NCI-H1417 treated with DMSO at 0.1 percent for 48 hours (cell line): Measurements from ENCODE around the gene SLC26A6.

ENCODE experiments used
- DNase-seq: peaks from one replicate; lab custom pipeline; 2025; lab: John Stamatoyannopoulos, UW

SLC26A6 gene

DNA sequence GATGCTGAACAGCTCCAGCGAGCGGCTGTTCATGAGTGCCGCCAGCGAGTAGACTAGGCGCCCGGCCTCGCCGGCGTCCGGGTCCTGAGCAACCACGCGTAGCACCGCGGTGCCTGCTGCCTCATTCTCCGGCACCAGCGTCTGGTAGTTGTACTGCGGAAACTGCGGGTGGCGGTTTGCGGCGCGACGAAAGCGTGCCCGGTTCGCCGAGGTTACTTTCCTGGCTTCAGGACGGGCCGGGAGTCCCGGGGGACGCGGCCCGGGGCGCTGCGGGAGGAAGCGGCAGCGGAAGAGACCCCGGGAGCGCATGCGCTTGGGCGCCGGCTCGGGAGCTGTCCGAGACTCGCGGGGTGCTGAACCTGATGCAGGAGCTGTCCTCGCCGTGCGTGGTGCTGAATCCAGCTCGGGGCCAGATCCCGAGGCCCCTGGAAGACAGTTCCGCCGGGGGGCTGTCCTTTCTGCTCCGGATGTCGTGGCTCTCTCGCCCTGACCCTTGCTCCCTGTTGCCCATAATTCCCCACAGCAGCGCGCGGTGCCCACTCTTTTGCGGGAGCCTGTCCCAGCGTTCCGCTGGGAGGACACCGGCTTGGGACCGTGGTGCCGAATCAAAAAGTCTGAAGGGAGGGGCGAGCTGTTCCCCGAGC is 26.4 kb upstream of the SLC26A6 start:
- DNase-seq, result no peak

DNA sequence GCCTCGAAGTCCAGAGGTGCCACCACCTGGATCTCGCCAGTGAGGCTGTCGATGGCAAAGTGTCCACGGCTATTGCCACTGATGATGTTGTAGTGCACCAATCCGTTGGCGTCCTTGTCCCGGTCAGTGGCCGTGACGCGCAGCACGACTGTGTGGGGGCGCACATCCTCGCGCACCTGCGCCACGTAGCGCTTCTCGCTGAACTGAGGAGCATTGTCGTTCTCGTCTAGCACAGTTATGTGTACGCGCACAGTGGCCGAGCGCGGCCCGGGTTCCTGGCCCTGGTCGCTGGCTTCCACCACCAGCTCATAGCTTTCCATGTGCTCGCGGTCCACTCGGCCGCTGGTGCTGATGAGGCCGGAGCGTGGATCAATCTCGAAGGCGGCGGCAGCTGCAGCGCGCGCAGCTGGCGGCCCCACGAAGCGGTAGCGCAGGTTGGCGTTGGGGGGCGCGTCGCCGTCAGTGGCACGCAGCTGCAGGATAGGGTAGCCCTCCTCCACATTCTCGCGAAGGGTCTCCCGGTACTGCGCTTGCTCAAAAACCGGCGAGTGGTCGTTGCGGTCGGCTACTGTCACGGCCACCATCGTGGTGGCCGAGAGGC is 25.6 kb upstream of the SLC26A6 start:
- no peak for DNase-seq

GRCh38 chr3:48656841-48657281 is 21.6 kb upstream of the SLC26A6 start:
- no peak for DNase-seq

GRCh38 chr3:48656061-48656840 is 21.0 kb upstream of the SLC26A6 start:
- DNase-seq, result no peak

- no peak for DNase-seq
Observed at GRCh38 chr3:48655606-48656005, 20.3 kb upstream of the SLC26A6 start.

- no peak for DNase-seq
Observed at GRCh38 chr3:48655063-48655462, 19.8 kb upstream of the SLC26A6 start.

GRCh38 chr3:48652923-48653715 is 17.9 kb upstream of the SLC26A6 start:
- DNase-seq, result no peak

- DNase-seq, result no peak
Observed at GRCh38 chr3:48651771-48652170, 16.5 kb upstream of the SLC26A6 start.

DNA sequence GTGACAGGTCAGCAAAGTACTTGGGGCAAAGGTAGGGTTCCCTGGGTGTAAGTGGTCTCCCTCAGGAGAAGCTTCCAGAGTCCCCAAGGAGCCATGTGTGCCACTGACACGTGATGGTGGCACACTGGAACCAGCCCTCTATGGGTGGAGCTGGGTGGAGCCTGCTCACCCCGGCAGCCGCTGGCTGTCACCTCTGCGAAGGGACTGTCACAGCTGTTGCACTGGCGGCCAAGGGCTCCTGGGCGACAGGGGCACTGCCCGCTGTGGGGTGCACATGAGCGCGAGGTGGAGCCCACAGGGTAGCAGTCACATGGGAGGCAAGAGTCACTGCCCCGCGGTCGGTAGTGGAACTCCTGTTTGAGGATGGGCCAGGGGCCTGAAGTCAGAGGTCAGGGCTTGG is 15.5 kb upstream of the SLC26A6 start:
- no peak for DNase-seq

DNA sequence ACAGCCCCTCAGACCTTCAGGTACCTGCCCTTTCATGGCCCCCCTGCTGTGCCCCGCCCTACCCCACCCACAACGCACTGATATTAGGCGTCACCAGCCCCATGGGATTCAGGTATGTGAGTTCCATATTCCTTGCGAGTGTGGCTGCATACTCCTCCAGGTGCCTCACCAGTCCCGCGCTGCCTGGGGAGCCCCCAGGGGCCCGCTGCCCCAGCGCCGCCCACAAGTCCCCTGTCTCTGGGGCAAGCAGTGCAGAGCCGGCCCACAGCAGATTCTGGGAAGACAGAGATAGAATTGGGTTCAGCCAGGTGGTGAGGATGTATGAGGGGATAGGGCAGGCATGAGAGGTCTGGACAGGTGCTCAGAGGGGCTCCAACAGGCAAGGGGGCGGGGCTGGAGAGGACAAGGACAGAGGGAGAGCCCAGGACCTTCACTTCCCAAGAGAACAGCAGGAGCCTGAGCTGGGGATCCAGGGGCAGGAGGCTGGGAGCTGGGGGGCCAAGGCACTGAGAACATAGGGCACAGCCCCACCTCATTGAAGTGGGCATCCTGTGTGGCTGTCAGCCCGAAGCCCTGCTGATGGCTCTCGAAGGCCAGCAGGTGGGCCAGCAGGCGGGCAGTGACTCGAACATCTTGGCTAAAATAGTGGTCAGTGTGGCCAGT is 13.1 kb upstream of the SLC26A6 start:
- no peak for DNase-seq

DNA sequence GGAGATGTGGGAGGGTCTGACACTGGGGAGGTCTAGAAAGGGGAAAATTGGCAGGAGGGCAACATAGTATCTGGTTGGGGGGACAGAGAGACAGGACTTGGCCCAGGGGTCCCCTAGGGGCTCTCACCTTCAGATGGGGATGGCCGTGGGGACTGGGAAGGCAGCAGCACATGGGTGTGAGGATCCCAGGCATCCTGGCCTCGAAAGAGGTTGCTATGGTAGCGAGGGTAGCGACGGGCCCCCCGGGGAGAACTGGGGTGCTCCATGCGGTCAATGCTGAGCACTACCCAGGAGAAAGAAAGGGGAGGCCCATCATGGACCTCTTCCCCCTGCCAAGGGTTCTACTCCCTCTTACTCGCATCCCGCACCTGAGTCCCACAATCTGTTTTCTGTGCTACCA is 12.5 kb upstream of the SLC26A6 start:
- DNase-seq, result no peak

DNA sequence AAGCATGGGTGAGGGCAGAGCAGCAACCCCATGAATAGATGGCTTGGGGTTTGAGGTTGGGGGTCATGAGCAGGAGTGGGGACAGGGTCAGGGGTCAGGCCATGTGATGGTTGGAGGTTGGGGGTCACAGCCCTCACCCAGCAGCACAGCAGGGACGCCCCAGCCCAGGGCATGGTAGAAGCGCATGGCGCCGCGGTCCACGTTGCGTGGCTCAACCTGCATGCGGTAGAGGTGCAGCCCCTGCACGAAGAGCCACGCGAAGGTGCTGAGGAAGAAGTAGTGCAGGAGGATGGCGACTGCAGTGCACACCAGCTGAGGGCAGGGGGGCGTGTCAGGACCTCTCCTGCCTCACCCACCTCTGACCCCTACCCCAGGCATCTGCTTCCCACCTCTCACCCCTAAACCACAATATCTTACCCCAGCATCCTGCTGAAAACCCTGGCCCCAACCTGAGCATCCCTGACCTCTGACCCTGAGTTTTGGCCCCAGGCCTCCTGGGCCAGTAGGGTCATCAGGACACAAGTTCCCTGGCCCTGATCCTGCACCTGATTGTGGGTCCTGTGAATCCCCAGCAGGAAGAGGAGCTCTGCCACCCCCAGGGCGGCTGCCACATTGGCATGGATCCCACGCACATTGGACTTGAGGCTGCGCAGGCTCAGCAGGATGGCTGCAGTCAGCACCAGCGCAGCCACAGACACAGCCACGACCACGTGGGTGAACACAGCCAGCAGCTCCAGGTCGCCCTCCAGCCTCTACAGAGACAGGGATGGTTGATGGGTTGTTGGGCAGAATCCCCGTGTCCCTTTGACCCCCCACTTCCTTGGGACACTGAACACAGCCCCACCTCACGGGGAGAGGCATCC is 9.9 kb upstream of the SLC26A6 start:
- DNase-seq, result no peak

DNA sequence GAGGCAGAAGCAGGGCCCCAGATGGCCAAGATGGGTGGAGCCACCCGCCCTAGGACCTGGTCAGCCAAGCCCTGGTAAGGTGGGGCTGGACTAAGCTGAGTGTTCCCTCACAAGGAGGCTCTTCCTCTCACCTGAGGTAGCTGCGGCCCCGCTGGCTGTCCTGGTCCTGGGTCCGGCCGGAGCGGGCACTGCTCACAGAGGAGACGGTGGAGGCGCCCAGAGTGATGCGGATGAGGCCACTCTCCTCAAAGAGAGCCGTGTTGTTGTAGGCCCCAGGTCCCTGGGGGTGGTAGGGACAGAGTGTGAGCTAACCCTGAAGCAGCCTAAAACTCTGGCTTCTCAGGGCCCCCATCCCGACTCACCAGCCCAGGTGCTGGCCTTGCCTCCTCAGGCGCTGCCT is 7.3 kb upstream of the SLC26A6 start:
- DNase-seq, result no peak

DNA sequence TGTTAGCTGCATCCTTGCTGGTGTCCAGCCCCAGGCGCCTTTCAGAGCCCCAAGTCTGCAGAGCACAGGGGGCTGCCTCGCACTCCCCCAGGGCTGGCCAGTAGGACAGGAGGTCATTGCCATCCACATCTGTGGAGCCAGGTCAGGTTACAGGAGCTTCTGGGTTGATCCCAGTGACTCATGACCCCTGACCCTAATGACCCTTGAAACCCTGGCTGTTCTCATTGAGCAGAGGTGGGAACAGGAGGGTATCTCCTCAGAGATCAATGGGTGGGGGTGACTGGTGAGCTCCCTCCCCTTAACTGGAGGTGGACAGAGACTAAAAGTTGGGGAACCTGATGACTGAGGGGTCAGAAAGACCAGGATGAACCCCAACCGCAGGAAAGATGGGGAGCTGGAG is 6.1 kb upstream of the SLC26A6 start:
- DNase-seq, result no peak

GRCh38 chr3:48639944-48640606 is 4.8 kb upstream of the SLC26A6 start:
- DNase-seq, result no peak

- DNase-seq, result no peak
Observed at GRCh38 chr3:48637305-48637704, 2.0 kb upstream of the SLC26A6 start.

DNA sequence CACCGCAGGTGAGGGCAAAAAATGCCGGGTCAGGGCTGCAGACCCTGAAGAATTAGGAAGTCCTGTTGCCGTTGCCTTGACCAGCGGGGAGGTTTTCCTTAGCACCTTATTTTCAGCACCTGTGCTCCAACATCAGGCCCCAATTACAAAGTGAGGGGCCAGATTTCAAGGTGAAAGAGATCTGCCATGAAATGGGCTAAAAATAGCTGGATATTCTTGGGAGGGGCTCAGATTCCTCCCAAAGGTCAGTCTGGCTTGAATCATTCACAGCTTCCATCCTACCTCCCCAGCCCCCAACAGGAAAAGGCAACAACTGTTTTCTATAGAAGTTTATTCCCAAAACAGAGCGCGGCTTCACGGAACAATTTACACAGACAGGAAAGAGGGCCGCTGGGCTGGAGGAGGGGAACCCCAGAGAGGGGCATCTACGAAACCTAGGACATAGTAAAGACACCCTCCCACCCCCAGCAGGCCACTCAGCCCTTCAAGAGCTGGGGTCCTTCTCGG is 941 bp upstream of the SLC26A6 start:
- no peak for DNase-seq

GRCh38 chr3:48634661-48635221 is 520 bp downstream of the SLC26A6 start:
- DNase-seq, result no peak

GRCh38 chr3:48633743-48634142 is 1.5 kb downstream of the SLC26A6 start:
- no peak for DNase-seq

- no peak for DNase-seq
Observed at GRCh38 chr3:48633256-48633655, 2.0 kb downstream of the SLC26A6 start.
